Putamen (tissue), 1 donor: ENCODE measurements around the gene TBXA2R.
"Not testable (repeated sequence)": the region's sequence is repeated elsewhere in the genome, so short reads cannot be mapped to it uniquely, and the experiment has no call there.

Source experiments
- DNase-seq: peaks from one replicate; pipeline ENCODE4 v3.0.0-alpha.2; 2016; ENCODE audit warnings: low spot score

Gene TBXA2R

GRCh38 chr19:3577723-3578344 is 28.8 kb downstream of the TBXA2R start:
- DNase-seq = no peak

DNA sequence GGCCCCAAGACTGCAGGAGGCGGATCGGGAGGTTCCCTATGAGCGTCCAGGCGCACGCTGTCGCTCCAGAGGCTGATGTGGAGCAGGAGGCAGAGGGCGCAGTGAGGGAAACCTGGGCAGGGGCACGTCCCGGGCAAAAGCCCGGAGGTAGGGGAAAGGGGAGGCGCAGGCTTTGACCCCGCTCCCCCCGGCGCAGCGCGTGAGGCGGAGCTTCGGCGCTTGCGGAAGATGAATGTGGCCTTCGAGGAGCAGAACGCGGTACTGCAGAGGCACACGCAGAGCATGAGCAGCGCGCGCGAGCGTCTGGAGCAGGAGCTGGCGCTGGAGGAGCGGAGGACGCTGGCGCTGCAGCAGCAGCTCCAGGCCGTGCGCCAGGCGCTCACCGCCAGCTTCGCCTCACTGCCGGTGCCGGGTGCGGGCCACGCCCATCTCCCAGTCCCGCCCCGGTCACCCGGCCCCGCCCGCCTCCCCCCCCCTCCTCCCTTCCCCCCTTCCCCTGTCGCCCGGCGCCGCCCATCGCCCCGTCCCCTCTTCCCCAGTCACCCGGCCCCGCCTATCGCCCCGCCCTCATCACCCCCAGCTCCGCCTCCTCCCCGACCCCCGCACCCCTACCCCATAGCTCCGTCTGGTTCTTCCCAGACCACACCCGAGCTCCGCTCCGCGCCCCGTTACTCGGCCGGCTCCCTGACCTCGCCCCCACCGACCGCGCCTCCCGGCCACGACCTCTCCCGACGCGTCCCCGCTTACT is 29.8 kb downstream of the TBXA2R start:
- DNase-seq = no peak

- no peak for DNase-seq
These were observed 30.6 kb downstream of the TBXA2R start for GRCh38 chr19:3575949-3576673.

DNA sequence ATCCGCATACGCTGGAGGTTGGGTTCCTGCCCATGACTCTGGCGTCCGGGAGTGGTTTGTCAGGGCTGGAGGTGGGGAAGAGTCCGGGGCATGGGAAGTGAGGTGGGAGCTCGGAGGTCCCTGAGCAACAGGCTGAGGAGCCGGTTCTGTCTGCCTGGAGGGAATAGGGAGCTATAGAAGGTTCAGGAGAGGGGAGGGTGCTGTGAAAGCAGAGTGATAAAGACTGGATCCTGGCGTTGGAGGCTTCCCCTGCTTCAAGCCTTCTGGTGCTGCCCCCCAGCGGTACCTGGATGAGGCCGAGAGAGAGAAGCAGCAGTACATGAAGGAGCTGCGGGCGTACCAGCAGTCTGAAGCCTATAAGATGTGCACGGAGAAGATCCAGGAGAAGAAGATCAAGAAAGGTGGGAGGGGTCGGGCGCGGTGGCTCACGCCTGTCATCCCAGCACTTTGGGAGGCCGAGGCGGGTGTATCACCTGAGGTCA is 31.4 kb downstream of the TBXA2R start:
- no peak for DNase-seq

DNA sequence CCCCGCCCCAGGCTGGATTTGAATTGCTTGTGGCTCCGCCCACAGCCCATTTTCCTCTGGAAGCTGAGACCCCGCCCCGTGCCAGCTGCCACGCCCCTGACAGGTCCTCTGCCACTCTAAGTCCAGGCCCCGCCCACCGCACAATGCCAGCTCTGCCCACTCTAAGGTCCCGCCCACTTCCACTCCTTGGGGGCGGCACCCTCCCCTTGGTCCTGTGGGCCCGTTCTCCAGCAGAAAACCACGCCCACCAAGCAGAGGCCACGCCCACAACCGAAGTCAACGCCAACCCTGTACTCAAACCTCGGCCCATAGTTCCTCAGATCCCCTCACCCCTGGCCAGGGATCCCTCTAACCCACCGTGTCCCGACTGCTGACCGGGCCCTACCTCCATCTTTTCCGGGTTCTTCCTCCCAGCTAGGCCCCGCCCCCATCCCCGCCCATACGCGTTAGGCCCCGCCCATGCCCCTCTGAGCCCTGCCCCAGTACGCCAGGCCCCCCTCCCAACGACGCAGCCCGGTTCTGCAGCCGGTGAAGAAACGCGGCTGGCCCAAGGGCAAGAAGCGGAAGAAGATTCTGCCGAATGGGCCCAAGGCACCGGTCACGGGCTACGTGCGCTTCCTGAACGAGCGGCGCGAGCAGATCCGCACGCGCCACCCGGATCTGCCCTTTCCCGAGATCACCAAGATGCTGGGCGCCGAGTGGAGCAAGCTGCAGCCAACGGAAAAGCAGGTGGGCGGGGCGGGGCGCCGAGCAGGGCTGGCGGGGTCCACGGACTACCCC is 32.6 kb downstream of the TBXA2R start:
- peak; percentile 65 for DNase-seq

- DNase-seq = no peak
These were observed 33.4 kb downstream of the TBXA2R start for GRCh38 chr19:3573162-3573857.

DNA sequence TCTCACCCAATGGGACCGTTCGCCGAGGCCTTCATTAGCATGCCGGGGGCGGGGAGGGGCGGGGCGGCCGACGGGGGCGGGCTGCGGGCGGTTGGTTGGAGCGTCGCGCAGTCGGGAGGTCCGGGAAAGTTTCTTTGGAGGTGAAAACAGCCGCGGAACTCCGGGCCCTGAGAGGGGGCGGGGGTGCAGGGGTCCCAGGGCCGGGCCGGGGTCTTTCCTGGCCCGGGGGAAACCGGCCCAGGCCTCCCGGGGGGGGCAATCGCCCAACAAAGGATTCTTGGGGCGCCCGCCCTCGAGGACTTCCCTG is 33.9 kb downstream of the TBXA2R start, which contains the start of gene HMG20B:
HMG20B (plus strand) TSS at position 90 of the 307 bp plus-strand sequence. CDS start 366 bp downstream, outside the sequence.
- DNase-seq = no peak

DNA sequence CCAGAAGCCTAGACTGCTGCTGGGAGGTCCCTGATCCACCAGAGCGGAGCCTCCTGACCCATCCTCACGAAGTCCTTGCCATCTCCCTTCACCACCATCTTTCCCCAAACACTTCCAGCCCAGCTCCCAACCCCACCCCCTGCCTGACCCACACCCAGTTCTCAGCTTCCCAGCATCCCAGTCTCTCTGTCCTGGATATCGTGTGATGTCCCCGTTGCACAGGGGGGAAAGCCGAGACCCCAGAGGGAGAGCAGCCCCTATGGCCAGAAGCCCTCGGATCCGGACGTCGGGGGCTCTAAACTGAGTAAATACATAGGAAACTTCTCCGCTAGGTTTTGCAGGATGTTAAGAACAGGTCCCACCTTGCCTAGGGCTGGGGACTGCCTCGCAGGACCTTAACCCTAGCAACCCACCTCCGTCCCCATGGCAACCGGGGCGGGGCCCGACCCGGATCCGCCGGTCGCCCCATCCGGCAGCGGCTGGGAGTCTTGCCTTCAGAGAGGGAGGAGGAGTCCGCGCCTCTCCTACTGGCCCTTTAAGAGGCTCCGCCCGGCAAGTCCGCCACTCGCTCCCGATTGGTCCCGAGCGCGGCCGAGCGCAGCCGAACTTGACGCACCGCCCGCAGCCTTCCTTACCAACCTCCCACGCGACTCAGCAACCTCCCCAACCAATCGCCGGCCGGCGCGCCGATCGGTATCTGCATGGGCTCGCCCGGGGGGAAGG is 34.4 kb downstream of the TBXA2R start:
- DNase-seq = peak; percentile 100

- DNase-seq = peak; percentile 83
These were observed 36.1 kb downstream of the TBXA2R start for GRCh38 chr19:3570606-3571011.

DNA sequence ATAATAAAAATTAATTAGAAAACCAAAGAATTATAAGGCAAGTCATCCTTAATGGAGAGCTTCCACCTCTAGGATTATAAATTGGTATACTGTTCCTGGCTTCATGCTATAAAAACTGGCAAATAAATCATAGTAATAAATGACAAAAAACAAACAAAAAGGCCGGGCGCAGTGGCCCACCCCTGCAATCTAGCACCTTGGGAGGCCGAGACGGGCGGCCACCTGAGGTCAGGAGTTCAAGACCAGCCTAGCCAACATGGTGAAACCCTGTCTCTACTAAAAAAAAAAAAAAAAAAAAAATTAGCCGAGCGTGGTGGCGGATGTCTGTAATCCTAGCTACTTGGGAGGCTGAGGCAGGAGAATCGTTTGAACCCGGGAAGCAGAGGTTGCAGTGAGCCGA is 36.6 kb downstream of the TBXA2R start:
- not testable (repeated sequence) for DNase-seq

DNA sequence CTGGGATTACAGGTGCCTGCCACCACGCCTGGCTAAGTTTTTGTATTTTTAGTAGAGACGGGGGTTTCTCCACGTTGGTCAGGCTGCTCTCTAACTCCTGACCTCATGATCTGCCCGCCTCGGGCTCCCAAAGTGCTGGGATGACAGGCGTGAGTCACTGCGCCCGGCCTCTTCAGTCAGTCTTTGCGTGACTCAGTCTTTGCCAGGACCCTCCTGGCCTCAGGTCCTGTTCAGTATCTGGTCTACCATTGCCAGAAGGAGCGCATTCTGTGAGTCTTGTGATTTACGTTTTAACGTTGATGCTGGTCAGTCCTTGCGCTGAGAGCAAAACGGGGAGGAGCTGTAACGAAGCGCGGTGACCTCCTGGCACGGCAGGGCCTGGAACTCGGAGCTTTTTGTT is 41.5 kb downstream of the TBXA2R start:
- no peak for DNase-seq

- DNase-seq = no peak
These were observed 42.8 kb downstream of the TBXA2R start for GRCh38 chr19:3563709-3564524.

- peak; percentile 92 for DNase-seq
These were observed 49.0 kb downstream of the TBXA2R start, which contains the start of gene MFSD12 for GRCh38 chr19:3557461-3558248. Gene MFSD12, minus strand, starts transcription at chr19:3557586. Its CDS starts 183 bp downstream, at chr19:3557403.

GRCh38 chr19:3556978-3557460 is 49.7 kb downstream of the TBXA2R start:
- DNase-seq = no peak

GRCh38 chr19:3556423-3556977 is 50.2 kb downstream of the TBXA2R start:
- no peak for DNase-seq

- DNase-seq = no peak
These were observed 50.8 kb downstream of the TBXA2R start for GRCh38 chr19:3555653-3556422.

DNA sequence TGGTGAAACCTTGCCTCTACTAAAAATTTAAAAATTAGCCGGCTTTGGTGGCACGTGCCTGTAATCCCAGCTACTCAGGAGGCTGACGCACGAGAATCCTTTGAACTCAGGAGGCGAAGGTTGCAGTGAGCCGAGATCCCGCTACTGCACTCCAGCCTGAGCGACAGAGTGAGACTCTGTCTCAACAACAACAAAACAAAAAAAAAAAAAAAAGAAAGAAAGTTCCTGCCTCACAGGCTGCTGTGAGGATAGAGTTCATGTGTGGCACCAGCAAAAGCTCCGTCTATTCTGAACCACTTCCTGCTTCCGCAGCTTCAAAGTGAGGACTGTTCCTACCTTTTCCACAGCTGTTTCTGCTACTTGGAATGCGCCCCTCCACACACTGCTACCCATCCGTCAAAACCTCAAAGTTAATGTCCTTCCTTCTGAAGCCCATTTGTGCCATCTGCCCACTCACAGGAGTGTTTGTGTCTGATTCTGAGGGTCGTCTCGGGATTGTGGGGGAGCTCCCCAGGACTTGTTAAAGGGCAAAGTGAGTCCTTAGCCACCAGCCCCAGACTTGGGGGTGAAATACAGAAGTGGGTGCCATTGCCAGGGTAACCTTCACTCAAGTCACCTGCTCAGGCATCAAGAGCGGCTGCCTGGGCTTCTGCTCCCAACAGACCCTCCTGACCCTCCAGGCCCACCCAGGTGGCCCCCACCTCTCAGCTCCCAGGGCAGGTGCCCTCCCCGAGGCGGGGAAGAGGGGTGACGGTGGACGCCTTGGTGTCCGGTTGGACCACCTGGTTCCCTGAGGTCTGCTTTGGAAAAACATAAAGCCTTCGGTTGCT is 52.2 kb downstream of the TBXA2R start:
- DNase-seq = no peak
